ENCODE measurements around the gene RGS2.

Gene RGS2

GRCh38 chr1:192832492-192832891 is 23.7 kb downstream of the RGS2 start:
- no peak for DNase-seq

GRCh38 chr1:192835116-192835515 is 26.3 kb downstream of the RGS2 start:
- no peak for DNase-seq

- DNase-seq, result no peak
Observed at GRCh38 chr1:192839162-192840066, 30.6 kb downstream of the RGS2 start.

- no peak for DNase-seq
Observed at GRCh38 chr1:192844360-192844759, 35.5 kb downstream of the RGS2 start.

GRCh38 chr1:192846950-192847349 is 38.1 kb downstream of the RGS2 start:
- peak; percentile 60 for DNase-seq

GRCh38 chr1:192849011-192849410 is 40.2 kb downstream of the RGS2 start:
- no peak for DNase-seq

GRCh38 chr1:192849442-192849841 is 40.6 kb downstream of the RGS2 start:
- no peak for DNase-seq

- no peak for DNase-seq
Observed at GRCh38 chr1:192852001-192852947, 43.4 kb downstream of the RGS2 start.

GRCh38 chr1:192858456-192858855 is 49.6 kb downstream of the RGS2 start:
- no peak for DNase-seq

- DNase-seq, result no peak
Observed at GRCh38 chr1:192859808-192860207, 51.0 kb downstream of the RGS2 start.

GRCh38 chr1:192860478-192861185 is 51.8 kb downstream of the RGS2 start:
- DNase-seq, result no peak

GRCh38 chr1:192861860-192862259 is 53.0 kb downstream of the RGS2 start:
- no peak for DNase-seq
